NB4 (cell line): ENCODE data around the gene MEI1.

Source experiments
- DNase-seq: peaks from one replicate; pipeline ENCODE4 v3.0.0; 2010; ENCODE audit warnings: low read depth
- H3K4me3 ChIP-seq: one replicate; pipeline ENCODE4 v1.5.1; 2011; ENCODE audit warnings: mild to moderate bottlenecking, low read depth, low read length, moderate library complexity
- MYC ChIP-seq: IDR thresholded peaks from 2 replicates; pipeline ENCODE4 v1.6.1; 2011; ENCODE audit warnings: low read depth, low read length
- POLR2A ChIP-seq: IDR thresholded peaks from 2 replicates; pipeline ENCODE4 v1.6.1; 2011; ENCODE audit warnings: mild to moderate bottlenecking; ENCODE audit not compliant: insufficient read length; ENCODE audit errors: extremely low read depth
- TF ChIP-seq, protein P1 (sequence below): IDR thresholded peaks from 2 replicates; pipeline ENCODE4 v1.6.1; 2011; ENCODE audit warnings: low read depth, low read length
- TF ChIP-seq, protein P2 (sequence below): IDR thresholded peaks from one replicate; pipeline ENCODE4 v1.5.1; 2012; ENCODE audit warnings: low read depth, low read length

The MEI1 gene

DNA sequence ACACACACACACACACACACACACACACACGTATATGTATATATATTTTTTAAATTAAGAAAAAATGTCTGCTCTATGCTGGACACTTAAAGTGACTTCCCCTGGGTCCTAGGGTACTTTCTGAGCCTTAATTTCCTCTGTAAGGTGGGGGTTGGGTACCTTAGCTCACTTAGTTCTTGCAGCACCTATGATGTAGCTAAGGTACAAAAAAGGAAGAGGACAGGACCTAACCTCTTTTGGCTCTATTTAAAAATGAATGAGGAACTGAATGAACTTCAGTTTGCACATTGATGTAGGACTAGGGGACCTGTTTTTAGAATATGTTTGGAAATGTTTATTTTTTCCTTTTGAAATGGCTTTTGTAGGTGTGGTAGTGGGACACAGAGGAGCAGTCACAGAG lies 144.7 kb downstream of the MEI1 start:
- DNase-seq, result no peak
- TF ChIP-seq, protein P1, sequence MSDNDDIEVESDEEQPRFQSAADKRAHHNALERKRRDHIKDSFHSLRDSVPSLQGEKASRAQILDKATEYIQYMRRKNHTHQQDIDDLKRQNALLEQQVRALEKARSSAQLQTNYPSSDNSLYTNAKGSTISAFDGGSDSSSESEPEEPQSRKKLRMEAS, result no peak
- no peak for TF ChIP-seq MYC
- TF ChIP-seq, protein P2, sequence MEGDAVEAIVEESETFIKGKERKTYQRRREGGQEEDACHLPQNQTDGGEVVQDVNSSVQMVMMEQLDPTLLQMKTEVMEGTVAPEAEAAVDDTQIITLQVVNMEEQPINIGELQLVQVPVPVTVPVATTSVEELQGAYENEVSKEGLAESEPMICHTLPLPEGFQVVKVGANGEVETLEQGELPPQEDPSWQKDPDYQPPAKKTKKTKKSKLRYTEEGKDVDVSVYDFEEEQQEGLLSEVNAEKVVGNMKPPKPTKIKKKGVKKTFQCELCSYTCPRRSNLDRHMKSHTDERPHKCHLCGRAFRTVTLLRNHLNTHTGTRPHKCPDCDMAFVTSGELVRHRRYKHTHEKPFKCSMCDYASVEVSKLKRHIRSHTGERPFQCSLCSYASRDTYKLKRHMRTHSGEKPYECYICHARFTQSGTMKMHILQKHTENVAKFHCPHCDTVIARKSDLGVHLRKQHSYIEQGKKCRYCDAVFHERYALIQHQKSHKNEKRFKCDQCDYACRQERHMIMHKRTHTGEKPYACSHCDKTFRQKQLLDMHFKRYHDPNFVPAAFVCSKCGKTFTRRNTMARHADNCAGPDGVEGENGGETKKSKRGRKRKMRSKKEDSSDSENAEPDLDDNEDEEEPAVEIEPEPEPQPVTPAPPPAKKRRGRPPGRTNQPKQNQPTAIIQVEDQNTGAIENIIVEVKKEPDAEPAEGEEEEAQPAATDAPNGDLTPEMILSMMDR, result no peak
- TF ChIP-seq POLR2A, result no peak

GRCh38 chr22:41844513-41844912 lies 145.2 kb downstream of the MEI1 start:
- H3K4me3 ChIP-seq, result no peak overlapping the region
- no peak for TF ChIP-seq POLR2A
- TF ChIP-seq, protein P2, result no peak
- no peak for TF ChIP-seq MYC
- TF ChIP-seq, protein P1, result no peak
- no peak for DNase-seq

More for the DNA sequence above, 144.7 kb downstream of the MEI1 start:
- H3K4me3 ChIP-seq, result no peak overlapping the region

DNA sequence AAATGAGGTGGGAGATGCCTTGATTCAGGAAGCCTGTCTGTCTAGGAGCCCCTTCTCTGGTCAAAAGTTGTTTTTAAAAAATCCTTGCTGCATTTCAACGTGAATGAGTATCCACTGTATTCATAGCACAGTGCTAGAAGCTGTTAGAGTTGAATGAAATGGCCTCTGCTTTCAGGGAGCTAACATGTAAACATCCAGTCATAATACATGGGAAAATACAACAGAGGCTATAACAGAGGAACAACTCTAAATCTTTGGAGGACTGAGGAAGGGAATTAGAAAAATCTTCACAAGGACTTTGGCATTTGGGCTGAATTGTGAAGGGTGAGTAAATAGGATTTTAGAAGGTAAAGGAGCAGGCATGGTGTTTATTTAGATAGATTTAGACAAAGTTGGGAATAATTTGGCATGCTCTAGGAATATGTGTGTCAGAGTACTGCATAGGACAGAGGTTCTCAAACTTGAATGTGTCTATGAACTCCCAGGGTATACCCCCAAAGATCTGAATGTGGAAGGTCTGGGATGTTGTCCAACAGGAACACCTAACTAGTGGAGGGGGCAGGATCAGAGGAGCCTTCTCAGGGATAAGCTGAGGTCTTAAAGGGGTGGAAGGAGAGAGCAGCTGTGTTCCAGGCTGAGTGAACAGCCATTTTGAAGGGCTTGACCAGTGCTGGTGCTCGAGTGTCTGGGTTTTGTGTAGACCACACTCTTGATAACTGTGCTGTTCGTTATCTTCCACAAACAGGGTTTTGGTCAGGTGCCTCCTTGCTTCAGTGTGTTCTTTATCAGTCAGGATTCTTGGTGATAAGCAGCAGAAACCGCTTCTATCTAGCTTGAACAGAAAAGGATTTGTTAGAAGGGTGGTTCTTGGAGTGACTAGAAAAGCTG lies 146.3 kb downstream of the MEI1 start:
- TF ChIP-seq, protein P2, result no peak
- no peak for TF ChIP-seq POLR2A
- no peak for TF ChIP-seq MYC
- TF ChIP-seq, protein P1, result no peak
- no peak for DNase-seq
- no peak overlapping the region for H3K4me3 ChIP-seq

GRCh38 chr22:41846268-41846987 lies 147.1 kb downstream of the MEI1 start:
- TF ChIP-seq MYC, result no peak
- TF ChIP-seq, protein P2, result no peak
- no peak for TF ChIP-seq POLR2A
- TF ChIP-seq, protein P1, result no peak
- no peak for DNase-seq
- H3K4me3 ChIP-seq, result no peak overlapping the region

DNA sequence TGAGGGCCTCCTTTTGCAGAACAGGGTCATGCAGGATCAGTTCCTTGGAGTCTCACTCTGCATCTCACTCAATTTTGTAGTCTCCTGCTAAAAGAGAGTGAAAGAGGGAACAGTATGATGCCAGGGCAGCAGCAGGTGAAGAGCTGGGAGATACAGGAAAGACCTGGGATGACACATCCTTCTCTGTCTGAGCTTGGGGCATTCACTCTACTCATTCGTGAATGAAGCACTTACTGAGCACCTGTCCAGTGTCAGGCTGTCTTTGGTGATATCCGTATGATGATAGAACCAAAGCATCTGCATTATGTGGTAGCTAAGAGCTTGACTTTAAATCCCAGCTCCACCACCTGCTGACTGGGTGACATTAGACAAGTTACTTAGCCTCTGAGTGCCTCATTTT lies 148.0 kb downstream of the MEI1 start:
- DNase-seq, result no peak
- no peak overlapping the region for H3K4me3 ChIP-seq
- TF ChIP-seq, protein P2, result no peak
- TF ChIP-seq MYC (no peak), POLR2A (no peak)
- TF ChIP-seq, protein P1, result no peak
